Keratinocyte (primary cell): ENCODE data around the gene MAPK1. TPM values are rescaled to one million over a fixed set of nuclear protein-coding genes. Genes with fewer than 3 reads are reported as not detected.

Source experiments
- DNase-seq: peaks from one replicate; pipeline ENCODE4 v3.0.0-alpha.2; 2011; ENCODE audit warnings: low read depth, missing footprints, low spot score
- FAIRE-seq: peaks from 2 replicates; lab custom pipeline; 2011; peaks lifted over from hg19 to GRCh38; lab: Jason Lieb, UNC
- H2AFZ ChIP-seq: 2 replicates; pipeline ENCODE4 v1.6.0; 2012; ENCODE audit warnings: low read length, control low read depth, inconsistent platforms; ENCODE audit not compliant: control insufficient read depth
- H3K27ac ChIP-seq: 2 replicates; pipeline ENCODE4 v1.5.1; 2011; ENCODE audit warnings: low read length; ENCODE audit not compliant: control insufficient read depth, insufficient read depth
- H3K27me3 ChIP-seq: 3 replicates; pipeline ENCODE4 v1.6.0; 2011; ENCODE audit warnings: low read length; ENCODE audit not compliant: control insufficient read depth, insufficient read depth; ENCODE audit errors: extremely low read depth
- H3K36me3 ChIP-seq, 2 experiments: 2 replicates in 1 of 2; 3 replicates in 1 of 2; pipeline ENCODE4 v1.5.1; 2011; ENCODE audit warnings: low read length in 2 of 2, mild to moderate bottlenecking in 1 of 2; ENCODE audit not compliant: control insufficient read depth in 2 of 2, insufficient read depth in 2 of 2; ENCODE audit errors: extremely low read depth in 1 of 2
- H3K4me1 ChIP-seq: 3 replicates; pipeline ENCODE4 v1.5.1; 2011; ENCODE audit warnings: low read length; ENCODE audit not compliant: control insufficient read depth, insufficient read depth; ENCODE audit errors: extremely low read depth
- H3K4me2 ChIP-seq: 3 replicates; pipeline ENCODE4 v1.6.0; 2011; ENCODE audit warnings: low read depth, low read length; ENCODE audit not compliant: control insufficient read depth, insufficient read depth; ENCODE audit errors: extremely low read depth
- H3K4me3 ChIP-seq, 3 experiments: fragments of 200-600 bp in 1 of 3; sonication (generic) in 1 of 3; 2 replicates in 2 of 3; 3 replicates in 1 of 3; pipeline ENCODE4 v1.5.1; 2011 to 2016; ENCODE audit warnings: low read length in 3 of 3, mild to moderate bottlenecking in 3 of 3, control low read depth in 2 of 3, inconsistent platforms in 1 of 3, low read depth in 1 of 3, mixed read lengths in 1 of 3, mixed run types in 1 of 3, moderate library complexity in 1 of 3; ENCODE audit not compliant: control insufficient read depth in 2 of 3, insufficient read depth in 2 of 3; ENCODE audit errors: extremely low read depth in 1 of 3
- H3K79me2 ChIP-seq: 2 replicates; pipeline ENCODE4 v1.6.0; 2012; ENCODE audit warnings: low read length; ENCODE audit not compliant: control insufficient read depth, insufficient read depth
- H3K9ac ChIP-seq: 3 replicates; pipeline ENCODE4 v1.6.0; 2011; ENCODE audit warnings: low read length; ENCODE audit not compliant: control insufficient read depth, insufficient read depth; ENCODE audit errors: extremely low read depth
- H3K9me1 ChIP-seq: 3 replicates; pipeline ENCODE4 v1.6.0; 2011; ENCODE audit warnings: low read length; ENCODE audit not compliant: control insufficient read depth, insufficient read depth; ENCODE audit errors: extremely low read depth
- H3K9me3 ChIP-seq: 2 replicates; pipeline ENCODE4 v1.5.1; 2012; ENCODE audit warnings: low read depth, low read length; ENCODE audit not compliant: control insufficient read depth
- H4K20me1 ChIP-seq: 3 replicates; pipeline ENCODE4 v1.6.0; 2011; ENCODE audit warnings: low read length; ENCODE audit not compliant: control insufficient read depth, insufficient read depth; ENCODE audit errors: extremely low read depth
- CTCF ChIP-seq, 3 experiments: IDR thresholded peaks in 1 of 3; conservative IDR thresholded peaks in 1 of 3; optimal IDR thresholded peaks in 1 of 3; 2 replicates in 2 of 3; 3 replicates in 1 of 3; pipeline versions ENCODE3 to v1.5.1; 2011; ENCODE audit warnings: low read length in 3 of 3, mild to moderate bottlenecking in 3 of 3, moderate library complexity in 2 of 3, control low read depth in 1 of 3, inconsistent platforms in 1 of 3; ENCODE audit not compliant: insufficient read depth in 2 of 3; ENCODE audit errors: extremely low read depth in 1 of 3
- EZH2 ChIP-seq: IDR thresholded peaks from one replicate; pipeline ENCODE4 v1.6.1; 2012; ENCODE audit warnings: inconsistent platforms, mild to moderate bottlenecking, low read length, moderate library complexity
- dilution Hi-C: fragments of 300-500 bp; cut with MboI; formaldehyde crosslinking; loops from one replicate; pipeline ENCODE4 v1.7.0; 2020; ENCODE audit warnings: low sequenced_read_pairs; ENCODE audit not compliant: extremely low pct_ligation_motif_present
- polyA plus RNA-seq, 5 experiments: library from polyadenylated mRNA; depleted of rRNA in 3 of 5; stranded (reverse) in 3 of 5; stranded (forward) in 1 of 5; unstranded in 1 of 5; fragments of >200 nt; gene quantifications; 1 replicate in 1 of 5; 2 replicates in 3 of 5; 3 replicates in 1 of 5; pipeline versions ENCODE4 v1.2.1 to v1.2.3, GENCODE V29; 2011 to 2012; ENCODE audit warnings: missing spikeins in 2 of 5, low read depth in 1 of 5, low replicate concordance in 1 of 5

MAPK1 gene
- polyA plus RNA-seq, 1 donor (not counting 4 experiments of a cell fraction or from before 2014, with no cell fraction given) = 136 TPM

- dilution Hi-C loops = no loop called here
- DNase-seq (no peak), FAIRE-seq (no peak)
- Histone ChIP-seq H3K27ac (no peak overlapping the region), H3K9me1 (no peaks in the 10 kb centered on the region), H3K4me3 (no peak overlapping the region), H3K9me3 (no peaks in the 10 kb centered on the region), H3K79me2 (peaks cover 8% of the 10 kb centered on the region), H3K36me3 (peaks cover 21 to 27% of the 10 kb centered on the region in 2 experiments), H3K4me2 (no peak overlapping the region), H3K27me3 (no peaks in the 10 kb centered on the region), H3K9ac (no peak overlapping the region), H2AFZ (no peak overlapping the region), H4K20me1 (no peaks in the 10 kb centered on the region), H3K4me1 (no peaks in the 10 kb centered on the region)
- TF ChIP-seq EZH2 (no peak), CTCF (optimal IDR thresholded peaks at IDR 0.05 in 1 of 3, IDR thresholded peaks at IDR 0.05 in 1 of 3, conservative IDR thresholded peaks at IDR 0.05 in 1 of 3; ENCODE audit: extremely low read depth in 1 of 3, insufficient read depth in 2 of 3, low read length in 3 of 3) (no peak)
These were observed 63.6 kb downstream of the MAPK1 start for GRCh38 chr22:21803811-21804249.

- H2AFZ ChIP-seq = no peak overlapping the region
- no peaks in the 10 kb centered on the region for H3K4me1 ChIP-seq
- no peak overlapping the region for H3K9ac ChIP-seq
- DNase-seq = no peak
- TF ChIP-seq CTCF (optimal IDR thresholded peaks at IDR 0.05 in 1 of 3, IDR thresholded peaks at IDR 0.05 in 1 of 3, conservative IDR thresholded peaks at IDR 0.05 in 1 of 3; ENCODE audit: extremely low read depth in 1 of 3, insufficient read depth in 2 of 3, low read length in 3 of 3) = no peak
- no peak for TF ChIP-seq EZH2
- no peak overlapping the region for H3K4me3 ChIP-seq
- H3K27me3 ChIP-seq = no peaks in the 10 kb centered on the region
- peaks cover 3% of the 10 kb centered on the region for H3K79me2 ChIP-seq
- H4K20me1 ChIP-seq = no peaks in the 10 kb centered on the region
- H3K9me1 ChIP-seq = no peaks in the 10 kb centered on the region
- H3K4me2 ChIP-seq = no peak overlapping the region
- H3K27ac ChIP-seq = no peak overlapping the region
- H3K9me3 ChIP-seq = no peaks in the 10 kb centered on the region
- dilution Hi-C loops = no loop called here
- peaks cover 28 to 29% of the 10 kb centered on the region in 2 experiments for H3K36me3 ChIP-seq
- no peak for FAIRE-seq
These were observed 64.8 kb downstream of the MAPK1 start for GRCh38 chr22:21802673-21803072.
